Suprapubic skin (tissue), 4 donors: ENCODE data around the gene COBLL1.

Experiments
- EP300 ChIP-seq: sonication (generic); formaldehyde crosslinking; IDR thresholded peaks from one replicate; pipeline ENCODE4 v1.6.1; 2017; ENCODE audit warnings: antibody characterized with exemption
- POLR2A ChIP-seq, 2 donors: fragments of 450-650 bp; IDR thresholded peaks; one replicate each; pipeline ENCODE4 v1.6.1; 2017; ENCODE audit warnings: antibody characterized with exemption in 2 of 2, mild to moderate bottlenecking in 2 of 2, moderate library complexity in 2 of 2
- POLR2AphosphoS5 ChIP-seq, 3 donors: sonication (generic); formaldehyde crosslinking; IDR thresholded peaks; one replicate each; pipeline ENCODE4 v1.6.1; 2017; ENCODE audit warnings: antibody characterized with exemption in 3 of 3

DNA sequence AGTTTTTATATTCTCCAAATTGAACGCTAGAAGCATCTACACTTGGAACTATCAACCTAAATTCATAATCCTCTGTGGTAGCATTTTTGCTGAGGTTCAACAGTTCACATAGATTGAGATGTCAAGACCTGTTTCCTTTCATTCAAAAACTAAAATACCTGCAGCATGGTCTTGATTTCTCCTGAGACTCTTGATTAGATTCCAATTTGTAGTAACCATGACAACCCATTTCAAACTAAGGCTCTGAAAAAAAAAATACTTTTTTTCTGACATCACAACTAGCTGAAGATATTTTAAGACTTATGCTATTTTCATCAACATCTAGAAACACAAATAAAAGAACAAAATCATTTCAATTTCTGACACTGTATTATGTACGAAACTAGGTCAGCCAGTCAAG, 29.8 kb downstream of the COBLL1 start:
- TF ChIP-seq EP300 (no peak), POLR2AphosphoS5 (IDR thresholded peaks at IDR 0.05) (no peak), POLR2A (IDR thresholded peaks at IDR 0.05) (no peak)
